AG09309 (cell line): ENCODE measurements around the gene GABARAP.

Source experiments
- DNase-seq: peaks from one replicate; pipeline ENCODE4 v3.0.0-alpha.2; 2010; ENCODE audit warnings: low read depth
- H3K4me3 ChIP-seq: 2 replicates; pipeline ENCODE4 v1.5.1; 2011; ENCODE audit warnings: mild to moderate bottlenecking, low read depth, low read length, moderate library complexity; ENCODE audit not compliant: control insufficient read depth
- TF ChIP-seq, protein P1 (sequence below): IDR thresholded peaks from 2 replicates; pipeline ENCODE4 v1.5.1; 2011; ENCODE audit warnings: mild to moderate bottlenecking, low read depth, low read length, inconsistent platforms; ENCODE audit not compliant: insufficient read depth, control insufficient read depth; ENCODE audit errors: missing control alignments

GABARAP gene

GRCh38 chr17:7260651-7261378, 18.6 kb upstream of the GABARAP start:
- DNase-seq: no peak
- peak overlapping the region; percentile 36 for H3K4me3 ChIP-seq
- TF ChIP-seq, protein P1, sequence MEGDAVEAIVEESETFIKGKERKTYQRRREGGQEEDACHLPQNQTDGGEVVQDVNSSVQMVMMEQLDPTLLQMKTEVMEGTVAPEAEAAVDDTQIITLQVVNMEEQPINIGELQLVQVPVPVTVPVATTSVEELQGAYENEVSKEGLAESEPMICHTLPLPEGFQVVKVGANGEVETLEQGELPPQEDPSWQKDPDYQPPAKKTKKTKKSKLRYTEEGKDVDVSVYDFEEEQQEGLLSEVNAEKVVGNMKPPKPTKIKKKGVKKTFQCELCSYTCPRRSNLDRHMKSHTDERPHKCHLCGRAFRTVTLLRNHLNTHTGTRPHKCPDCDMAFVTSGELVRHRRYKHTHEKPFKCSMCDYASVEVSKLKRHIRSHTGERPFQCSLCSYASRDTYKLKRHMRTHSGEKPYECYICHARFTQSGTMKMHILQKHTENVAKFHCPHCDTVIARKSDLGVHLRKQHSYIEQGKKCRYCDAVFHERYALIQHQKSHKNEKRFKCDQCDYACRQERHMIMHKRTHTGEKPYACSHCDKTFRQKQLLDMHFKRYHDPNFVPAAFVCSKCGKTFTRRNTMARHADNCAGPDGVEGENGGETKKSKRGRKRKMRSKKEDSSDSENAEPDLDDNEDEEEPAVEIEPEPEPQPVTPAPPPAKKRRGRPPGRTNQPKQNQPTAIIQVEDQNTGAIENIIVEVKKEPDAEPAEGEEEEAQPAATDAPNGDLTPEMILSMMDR: no peak

DNA sequence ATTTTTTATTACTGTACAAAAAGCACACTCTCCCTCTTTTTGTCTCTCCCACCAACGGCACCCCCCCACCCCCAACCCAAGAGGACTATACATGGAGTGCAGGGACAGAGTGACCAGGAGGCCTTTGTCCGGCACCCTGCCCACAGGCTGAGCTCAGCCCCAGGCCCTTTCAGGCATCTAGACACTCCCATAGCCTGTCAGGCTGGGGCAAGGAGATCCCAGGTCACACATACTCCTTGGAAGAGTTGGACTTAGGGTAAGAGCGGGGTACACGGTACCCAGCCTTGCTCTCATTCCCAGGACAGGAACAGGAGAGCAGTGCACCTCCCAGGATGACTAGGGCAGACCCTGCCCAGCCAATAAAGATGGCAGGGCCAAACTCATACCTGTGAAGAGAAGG, 17.9 kb upstream of the GABARAP start:
- no peak for DNase-seq
- TF ChIP-seq, protein P1: no peak
- H3K4me3 ChIP-seq: no peak overlapping the region

DNA sequence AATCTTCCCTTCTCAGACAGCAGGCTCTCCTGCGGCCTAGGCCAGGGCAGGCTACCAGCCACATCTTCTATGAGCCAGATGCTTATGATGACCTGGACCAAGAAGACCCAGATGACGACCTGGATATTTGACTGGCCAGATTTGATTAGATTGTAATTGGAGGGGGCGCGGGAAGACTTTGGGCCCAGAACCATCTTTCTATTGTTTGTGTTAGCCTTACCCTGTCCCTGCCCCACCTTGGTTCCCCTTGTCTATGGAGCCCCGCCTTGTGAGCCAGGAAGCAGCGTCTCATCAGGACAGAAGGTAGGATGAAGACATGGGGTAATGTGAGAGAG, 17.3 kb upstream of the GABARAP start:
- TF ChIP-seq, protein P1: no peak
- DNase-seq: no peak
- no peak overlapping the region for H3K4me3 ChIP-seq

DNA sequence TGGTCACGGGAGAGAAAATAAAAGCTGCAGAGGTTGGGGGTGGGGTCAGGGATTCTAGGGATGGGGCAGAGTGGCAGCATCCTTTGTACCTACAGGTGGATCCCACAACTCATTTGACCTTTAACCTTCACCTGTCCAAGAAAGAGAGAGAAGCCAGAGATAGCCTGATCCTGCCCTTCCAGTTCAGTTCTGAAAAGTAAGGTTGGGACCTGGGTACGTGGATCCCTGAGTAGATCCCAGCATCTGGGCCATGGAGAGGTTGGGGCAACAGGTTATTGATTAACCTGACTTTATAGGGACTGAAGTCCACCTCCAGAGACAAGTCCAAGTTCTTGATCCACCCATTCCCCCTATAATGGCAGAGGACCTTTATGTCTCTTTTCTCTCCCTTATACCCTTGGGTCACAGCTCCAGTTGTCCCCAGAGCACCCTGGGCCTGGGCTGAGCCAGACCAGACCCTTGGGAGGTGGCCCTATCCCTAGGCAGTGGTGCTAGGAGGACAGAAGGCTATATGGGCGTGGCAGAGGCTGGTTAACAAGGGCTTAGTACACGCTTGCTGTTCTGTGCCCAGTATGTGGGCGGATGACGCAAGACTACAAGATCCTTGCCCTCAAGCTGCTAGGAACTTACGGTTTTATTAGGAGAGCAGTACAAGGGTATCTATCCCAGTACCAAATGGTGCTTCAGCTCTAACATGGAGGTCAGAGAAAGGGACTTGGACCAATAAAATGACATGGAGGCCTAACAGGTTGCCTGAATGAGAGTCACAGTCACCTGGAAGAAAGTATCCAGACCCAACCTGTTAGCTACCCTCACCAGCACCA, 16.7 kb upstream of the GABARAP start:
- TF ChIP-seq, protein P1: no peak
- H3K4me3 ChIP-seq: no peak overlapping the region
- no peak for DNase-seq

GRCh38 chr17:7256766-7257456, 14.7 kb upstream of the GABARAP start:
- TF ChIP-seq, protein P1: no peak
- DNase-seq: no peak
- H3K4me3 ChIP-seq: no peak overlapping the region

GRCh38 chr17:7254511-7254910, 12.3 kb upstream of the GABARAP start:
- no peak overlapping the region for H3K4me3 ChIP-seq
- DNase-seq: no peak
- TF ChIP-seq, protein P1: no peak
